Epithelial cell of esophagus (primary cell): ENCODE data around the gene MRPL49.
"Not testable (repeated sequence)": the region's sequence is repeated elsewhere in the genome, so short reads cannot be mapped to it uniquely, and the experiment has no call there.

Source experiments
- DNase-seq: peaks from one replicate; pipeline ENCODE4 v3.0.0; 2010; ENCODE audit warnings: low read depth
- H3K4me3 ChIP-seq: 2 replicates; pipeline ENCODE4 v1.5.1; 2011; ENCODE audit warnings: mild to moderate bottlenecking, low read length, control low read depth
- CTCF ChIP-seq: IDR thresholded peaks from 2 replicates; pipeline ENCODE4 v1.5.1; 2011; ENCODE audit warnings: low read depth, mild to moderate bottlenecking, low read length, control low read depth, inconsistent platforms; ENCODE audit not compliant: insufficient read depth; ENCODE audit errors: missing control alignments

MRPL49 gene

GRCh38 chr11:65165410-65166317 lies 43.5 kb downstream of the MRPL49 start:
- no peak overlapping the region for H3K4me3 ChIP-seq
- TF ChIP-seq CTCF: no peak
- no peak for DNase-seq

GRCh38 chr11:65166893-65167292 lies 44.8 kb downstream of the MRPL49 start:
- no peak overlapping the region for H3K4me3 ChIP-seq
- TF ChIP-seq CTCF: no peak
- DNase-seq: no peak

GRCh38 chr11:65167656-65168055 lies 45.5 kb downstream of the MRPL49 start:
- DNase-seq: no peak
- no peak overlapping the region for H3K4me3 ChIP-seq
- TF ChIP-seq CTCF: no peak

- no peak overlapping the region for H3K4me3 ChIP-seq
- no peak for TF ChIP-seq CTCF
- DNase-seq: no peak
These were observed 47.1 kb downstream of the MRPL49 start for GRCh38 chr11:65169164-65169641.

- no peak for DNase-seq
- TF ChIP-seq CTCF: no peak
- no peak within 1 kb of the TSS for H3K4me3 ChIP-seq
These were observed 48.0 kb downstream of the MRPL49 start, which contains the start of gene SPDYC for GRCh38 chr11:65170058-65170534. Gene SPDYC, plus strand, starts transcription at chr11:65170233. Its CDS starts 1,125 bp downstream, at chr11:65171358.

GRCh38 chr11:65172600-65172999 lies 50.5 kb downstream of the MRPL49 start:
- no peak overlapping the region for H3K4me3 ChIP-seq
- TF ChIP-seq CTCF: no peak
- DNase-seq: no peak

- peak; percentile 35 for DNase-seq
- not testable (repeated sequence) for H3K4me3 ChIP-seq
These were observed 52.5 kb downstream of the MRPL49 start for GRCh38 chr11:65174571-65175010.
